ENCODE data around the gene BUD23.
"Not testable (repeated sequence)": the region's sequence is repeated elsewhere in the genome, so short reads cannot be mapped to it uniquely, and the experiment has no call there.

The BUD23 gene

DNA sequence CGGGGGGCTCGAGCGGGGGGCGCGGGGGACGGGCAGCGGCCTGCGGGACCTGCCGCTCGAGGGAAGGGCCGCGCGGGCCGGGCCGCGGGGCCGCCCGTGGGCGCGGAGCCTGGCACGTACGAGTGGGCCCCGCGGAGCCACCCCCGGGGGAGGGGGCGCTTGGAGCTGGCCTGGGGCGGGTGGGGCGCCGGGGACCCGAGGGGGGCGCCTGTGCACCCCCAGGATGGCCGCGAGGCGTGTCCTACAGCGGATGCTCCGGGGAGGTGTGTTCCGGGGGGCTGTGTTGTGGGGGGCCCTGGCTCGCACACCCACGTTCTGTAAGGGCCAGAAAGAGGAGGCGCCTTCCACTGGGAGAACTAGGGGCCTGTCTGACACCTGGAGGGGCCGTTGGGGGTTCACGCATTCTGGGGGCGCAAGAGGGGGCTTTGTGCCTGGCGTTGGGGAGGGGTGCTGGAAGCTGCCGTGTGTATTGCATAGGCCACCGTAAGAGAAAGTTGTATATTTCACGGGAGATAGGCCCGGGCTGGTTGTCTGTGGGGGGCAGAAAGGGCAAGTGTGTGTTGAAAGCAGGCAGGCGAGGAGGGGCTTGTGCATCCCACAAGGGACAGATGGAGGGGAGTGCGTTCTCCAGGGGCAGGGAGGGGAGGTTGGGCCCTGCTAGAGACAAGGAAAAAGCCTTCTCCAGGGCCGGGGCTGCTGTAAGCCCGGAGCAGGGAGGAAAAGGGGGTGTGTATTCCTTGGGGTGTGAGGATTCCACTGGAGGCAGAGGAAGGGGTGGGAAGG is 15.1 kb upstream of the BUD23 start:
- DNase-seq = no peak

DNA sequence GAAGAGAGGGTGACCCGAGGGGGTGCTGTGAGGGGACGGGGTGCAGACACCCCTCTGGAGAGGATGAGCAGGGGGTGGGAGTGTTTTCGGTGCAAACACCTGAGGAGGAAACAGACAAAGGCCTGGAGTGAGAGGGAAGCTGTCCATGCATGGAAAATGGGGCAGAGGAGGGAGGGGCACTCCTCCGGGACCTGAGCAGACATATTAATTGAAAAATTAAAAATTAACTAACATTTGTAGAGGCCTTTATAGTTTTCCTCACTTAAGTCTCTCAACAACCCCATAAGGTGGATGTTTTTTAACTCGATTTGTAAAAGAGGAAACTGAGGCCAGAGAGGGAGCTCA is 14.5 kb upstream of the BUD23 start:
- DNase-seq = no peak

DNA sequence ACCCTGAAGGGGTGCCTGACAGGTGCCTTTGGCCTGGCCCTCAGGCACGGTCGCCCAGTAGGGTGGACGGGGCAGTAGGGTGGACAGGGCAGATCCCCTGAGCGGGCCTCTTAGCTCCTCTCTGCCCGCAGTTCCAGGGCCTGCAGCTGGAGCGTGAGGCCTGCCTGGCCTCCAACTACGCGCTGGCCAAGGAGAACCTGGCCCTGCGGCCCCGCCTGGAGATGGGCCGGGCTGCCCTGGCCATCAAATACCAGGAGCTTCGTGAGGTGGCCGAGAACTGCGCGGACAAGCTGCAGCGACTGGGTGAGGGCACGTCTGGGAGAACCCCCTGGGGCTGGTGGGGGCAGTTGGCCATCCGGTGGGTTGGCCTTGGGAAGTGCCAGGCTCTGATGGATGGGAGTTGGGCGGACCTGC is 14.1 kb upstream of the BUD23 start:
- no peak for DNase-seq

DNA sequence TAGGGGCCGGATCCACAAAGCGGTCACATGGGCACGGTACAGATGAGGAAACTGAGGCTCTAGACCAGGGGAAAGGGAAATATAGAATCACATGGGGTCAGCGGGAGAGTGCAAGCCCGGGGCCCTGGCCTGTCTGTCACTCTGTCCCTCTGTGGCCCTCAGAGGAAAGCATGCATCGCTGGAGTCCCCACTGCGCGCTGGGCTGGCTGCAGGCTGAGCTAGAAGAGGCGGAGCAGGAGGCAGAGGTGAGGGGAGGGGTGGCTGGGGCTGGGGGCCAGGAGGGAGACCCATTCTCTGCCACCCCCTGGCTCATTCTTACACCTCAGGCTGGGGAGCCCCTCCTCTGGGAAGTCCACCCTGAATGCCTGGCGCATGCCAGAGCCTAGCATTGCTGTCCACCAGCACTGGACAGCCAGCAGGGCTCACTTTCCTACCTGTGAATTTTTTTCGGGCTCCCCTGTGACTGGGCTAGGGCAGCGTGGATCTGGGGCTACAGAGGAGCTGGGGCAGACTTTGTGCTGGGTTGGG is 13.5 kb upstream of the BUD23 start:
- DNase-seq = no peak

DNA sequence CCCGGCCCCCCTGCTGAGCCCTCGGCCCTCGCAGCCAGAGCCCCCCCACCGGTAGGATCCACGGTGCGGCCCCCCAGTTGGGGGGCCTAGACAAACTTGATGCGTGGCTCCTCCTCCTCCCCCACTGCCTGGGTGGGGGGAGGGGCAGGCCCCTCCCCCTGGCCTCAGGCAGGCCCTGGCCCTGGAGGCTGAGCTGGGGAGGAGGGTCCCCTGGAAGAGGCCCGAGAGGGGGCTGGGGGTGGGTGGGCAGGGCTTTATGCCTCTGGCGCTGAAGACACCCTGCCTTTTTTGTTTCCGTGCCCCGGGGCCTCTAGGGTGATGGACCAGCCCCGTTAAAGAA is 12.1 kb upstream of the BUD23 start:
- DNase-seq = no peak

DNA sequence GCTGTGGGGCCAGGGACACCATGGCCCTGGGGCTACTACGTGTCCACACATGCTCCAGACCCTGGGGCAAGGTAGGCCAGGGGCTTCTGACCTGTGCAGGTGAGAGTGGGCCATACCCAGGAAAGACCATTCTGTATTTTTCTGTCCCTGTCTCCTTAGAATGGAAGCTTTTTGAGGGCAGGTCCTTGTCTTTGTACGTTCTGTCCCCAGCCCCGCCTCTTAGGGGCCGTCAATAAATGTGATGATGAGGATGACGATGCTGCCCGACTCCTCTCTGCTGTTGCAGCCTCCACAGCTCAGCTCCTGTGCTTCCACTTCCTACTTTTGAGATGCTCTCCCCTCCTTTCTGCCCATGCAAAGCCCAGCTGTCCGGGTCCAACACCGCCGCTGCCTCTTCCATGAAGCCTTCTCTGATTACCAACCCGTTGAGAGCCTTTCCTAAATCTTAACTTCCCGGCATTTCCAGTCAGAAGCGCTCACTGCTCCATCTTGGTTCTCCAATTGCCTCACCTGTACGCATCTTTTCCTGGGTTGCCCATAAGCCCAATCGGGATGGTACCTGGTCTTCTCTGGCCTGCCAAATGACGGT is 11.4 kb upstream of the BUD23 start:
- DNase-seq = no peak

DNA sequence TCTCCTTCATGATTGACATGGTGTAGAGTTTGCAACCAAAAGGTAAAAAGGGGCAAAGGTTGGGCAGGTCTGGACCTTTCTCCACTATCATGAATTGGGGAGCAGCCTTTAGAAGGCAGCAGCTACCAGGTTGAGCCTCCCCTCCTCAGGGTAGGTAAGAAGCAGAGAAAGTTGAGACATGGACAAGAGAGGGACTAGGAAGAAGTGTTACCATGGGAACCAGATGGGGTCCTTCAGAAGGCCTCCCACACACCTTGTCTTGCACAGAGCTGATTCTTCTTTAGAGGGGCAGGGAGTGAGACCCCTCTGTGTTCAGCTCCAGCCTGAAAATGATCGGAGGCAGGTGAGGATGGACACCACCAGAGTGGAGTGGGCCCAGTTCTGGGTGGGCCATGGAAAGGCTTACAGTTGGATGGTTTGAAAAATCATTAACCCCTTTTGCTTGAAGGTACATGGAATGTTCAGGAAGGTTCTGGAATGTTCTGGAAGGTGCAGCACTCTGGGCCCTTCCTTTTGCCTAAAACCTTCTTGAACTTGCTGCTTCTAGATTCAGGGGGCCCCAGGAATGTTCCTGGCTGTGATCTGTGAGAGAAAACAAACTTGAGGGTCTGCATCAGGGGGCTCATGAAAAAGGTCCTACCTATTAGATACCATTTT is 8.8 kb upstream of the BUD23 start:
- DNase-seq = no peak

DNA sequence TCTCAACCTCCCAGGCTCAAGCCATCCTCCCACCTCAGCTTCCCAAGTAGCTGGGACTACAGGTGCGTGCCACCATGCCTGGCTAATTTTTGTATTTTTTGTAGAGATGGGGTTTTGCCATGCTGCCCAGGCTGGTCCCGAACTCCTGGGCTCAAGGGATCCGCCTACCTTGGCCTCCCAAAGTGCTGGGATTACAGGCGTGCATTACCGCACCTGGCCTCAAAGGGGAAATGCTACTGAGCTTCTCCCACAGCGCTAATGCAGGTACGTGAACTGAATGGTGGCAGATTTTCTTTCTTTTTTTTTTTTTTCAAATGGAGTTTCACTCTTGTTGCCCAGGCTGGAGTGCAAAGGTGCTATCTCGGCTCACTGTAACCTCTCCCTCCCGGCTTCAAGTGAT is 7.3 kb upstream of the BUD23 start:
- DNase-seq = not testable (repeated sequence)

DNA sequence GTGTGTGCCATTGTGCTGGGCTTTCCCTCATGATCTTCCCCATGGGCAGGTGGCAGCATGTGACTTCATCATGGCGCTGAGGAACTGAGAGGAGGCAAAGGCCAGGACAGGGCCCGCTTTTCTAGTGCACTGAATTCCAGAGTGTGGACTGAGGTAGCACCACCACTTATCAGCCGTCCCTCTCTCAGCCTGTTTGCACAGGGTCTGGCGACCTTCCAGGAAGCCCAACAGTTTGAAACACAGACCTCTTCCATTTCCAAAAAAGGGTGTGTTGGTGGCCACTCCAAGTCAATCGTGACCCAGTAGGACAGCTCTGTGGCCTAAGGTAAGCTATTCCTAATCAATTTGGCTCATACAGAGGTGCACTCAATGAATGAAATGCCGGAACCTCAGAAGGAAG is 4.5 kb upstream of the BUD23 start:
- DNase-seq = no peak

DNA sequence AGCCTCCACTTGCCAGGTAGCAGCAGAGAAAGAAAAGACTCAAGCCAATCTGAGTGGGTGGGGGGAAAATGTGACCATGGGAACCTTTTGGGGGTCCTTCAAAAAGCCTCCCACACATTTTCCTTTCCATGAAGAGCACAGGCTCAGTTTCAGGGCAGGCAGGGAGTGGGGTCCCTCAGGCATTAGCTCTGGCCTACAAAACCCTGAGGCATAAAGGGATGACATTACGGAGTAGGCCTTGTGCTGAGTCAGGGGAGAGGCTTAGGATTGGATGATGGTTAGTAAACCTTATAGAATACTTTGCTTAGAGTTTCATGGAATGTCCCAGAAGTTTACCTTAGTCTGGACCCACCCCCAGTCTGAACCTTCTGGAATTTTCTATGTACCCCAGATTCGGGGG is 3.7 kb upstream of the BUD23 start:
- no peak for DNase-seq

DNA sequence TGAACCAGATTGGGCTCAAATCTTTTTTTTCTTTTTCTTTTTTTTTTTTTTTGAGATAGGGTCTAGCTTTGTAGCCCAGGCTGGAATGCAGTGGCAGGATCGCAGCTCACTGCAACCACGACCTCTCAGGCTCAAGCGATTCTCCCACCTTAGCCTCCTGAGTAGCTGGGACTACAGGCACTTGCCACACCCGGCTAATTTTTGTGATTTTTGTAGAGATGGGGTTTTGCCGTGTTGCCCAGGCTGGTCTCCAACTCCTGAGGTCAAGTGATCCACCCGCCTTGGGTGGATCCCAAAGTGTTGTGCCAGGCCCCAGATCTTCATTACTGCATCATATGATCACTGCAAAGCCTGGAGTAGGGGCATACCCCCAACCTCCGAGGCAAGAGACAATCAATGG is 2.9 kb upstream of the BUD23 start:
- no peak for DNase-seq

DNA sequence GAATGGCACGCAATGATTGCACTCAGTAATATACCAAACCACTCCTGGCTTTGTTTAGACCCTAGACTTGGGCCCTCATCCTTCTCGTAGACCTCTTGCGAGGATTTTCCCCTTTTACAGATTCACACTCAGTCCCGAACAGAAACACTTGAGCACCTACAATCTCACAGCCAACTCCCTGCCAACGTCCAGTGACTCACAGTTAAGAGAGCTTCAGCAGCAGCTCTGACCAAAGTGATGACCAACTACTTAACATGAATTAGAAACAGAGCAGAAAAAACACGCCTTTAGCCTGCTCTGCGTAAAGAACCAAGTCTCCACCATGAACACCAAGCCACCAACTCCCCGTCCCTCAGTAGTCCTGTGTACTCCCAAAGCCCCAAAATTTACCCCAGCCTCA is 2.4 kb upstream of the BUD23 start:
- DNase-seq = no peak

DNA sequence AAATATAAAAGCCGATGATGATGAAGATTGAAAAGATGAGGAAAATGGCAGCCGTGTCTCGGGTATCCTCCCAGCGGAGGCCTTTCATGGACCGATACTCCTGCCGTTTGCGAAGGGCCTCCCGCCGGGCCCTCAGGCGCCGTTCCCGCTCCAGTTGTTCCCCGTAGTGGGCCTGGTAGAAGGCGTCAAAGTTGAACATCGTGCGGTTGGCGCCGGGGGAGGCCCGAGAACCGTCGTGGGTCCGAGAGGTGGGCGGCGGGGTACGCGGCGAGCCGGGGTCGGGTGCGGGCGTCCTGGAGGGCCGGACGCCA is 697 bp upstream of the BUD23 start:
- no peak for DNase-seq

DNA sequence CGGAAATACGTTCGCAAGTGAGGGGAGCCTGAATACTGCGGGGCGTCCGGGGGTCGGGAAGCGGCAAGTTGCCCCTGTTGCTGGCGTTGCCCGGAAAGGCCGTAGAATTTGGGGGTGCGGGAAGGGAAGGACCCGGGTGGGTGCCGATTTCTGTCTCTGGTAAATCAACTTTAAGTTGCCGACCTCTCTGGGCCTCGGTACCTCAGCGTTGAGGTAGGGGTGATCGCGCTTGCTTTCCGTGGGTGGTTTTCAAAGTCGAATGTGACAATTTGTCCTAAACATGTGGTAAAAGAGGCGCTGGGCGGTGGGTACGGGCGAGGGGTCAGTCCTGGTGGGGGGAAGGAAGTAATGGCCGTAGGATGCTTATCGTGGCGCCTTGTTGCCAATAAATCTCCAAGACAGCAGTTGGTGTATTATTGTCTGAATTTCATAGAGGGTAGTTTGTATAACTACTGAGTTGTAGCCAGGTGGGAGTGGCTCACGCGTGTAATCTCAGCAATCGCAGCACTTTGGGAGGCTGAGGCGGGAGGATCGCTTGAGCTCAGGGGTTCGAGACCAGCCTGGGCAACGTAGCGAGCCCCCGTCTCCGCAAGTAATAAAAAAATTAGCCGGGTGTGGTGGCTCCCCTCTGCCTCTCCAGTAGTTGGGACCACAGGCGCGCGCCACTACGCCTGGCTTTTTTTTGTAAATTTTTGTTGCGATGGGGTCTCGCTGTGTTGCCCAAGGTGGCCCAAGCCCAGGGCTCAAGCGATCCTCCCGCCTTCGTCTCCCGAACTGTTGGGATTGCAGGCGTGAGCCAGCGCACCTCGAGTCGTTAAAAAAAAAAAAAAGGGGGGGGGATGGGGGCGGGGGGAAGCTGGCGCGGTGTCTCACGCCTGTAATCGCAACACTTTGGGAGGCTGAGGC is 644 bp downstream of the BUD23 start:
- no peak for DNase-seq

DNA sequence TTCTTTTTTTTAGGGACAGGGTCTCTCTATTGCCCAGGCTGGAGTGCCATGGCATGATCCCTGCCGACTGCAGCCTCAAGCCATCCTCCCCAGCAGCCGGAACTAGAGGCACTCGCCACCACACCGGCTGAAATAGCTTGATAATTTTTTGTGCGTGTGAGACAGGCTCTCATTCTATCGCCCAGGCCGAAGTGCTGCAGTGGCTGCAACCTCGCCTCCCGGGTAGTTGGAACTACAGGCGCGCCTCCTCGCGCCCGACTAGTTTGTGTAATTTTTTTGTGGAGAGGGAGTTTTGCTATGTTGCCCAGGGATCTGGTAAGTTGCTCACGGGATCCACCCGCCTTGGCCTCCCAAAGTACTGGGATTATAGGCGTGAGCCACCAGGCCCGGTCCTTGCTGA is 1.9 kb downstream of the BUD23 start:
- DNase-seq = no peak

DNA sequence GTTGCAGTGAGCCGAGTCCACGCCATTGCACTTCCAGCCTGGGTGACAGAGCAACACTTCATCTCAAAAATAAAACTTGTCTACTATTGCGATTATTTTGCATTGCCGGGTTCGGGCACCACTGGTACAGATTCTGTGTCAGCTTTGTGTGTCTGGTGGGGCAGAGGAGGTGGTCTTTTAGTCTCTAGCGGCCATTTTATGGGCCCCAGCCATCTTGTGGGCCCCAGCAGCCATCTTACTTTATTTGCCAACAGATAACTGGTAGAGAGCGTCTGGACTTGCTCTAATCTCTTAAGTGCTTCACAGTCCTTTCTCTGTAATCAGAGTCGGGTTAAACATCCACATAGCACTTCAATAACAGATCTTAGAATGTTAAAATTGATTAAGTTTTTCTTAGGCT is 4.9 kb downstream of the BUD23 start:
- DNase-seq = no peak

DNA sequence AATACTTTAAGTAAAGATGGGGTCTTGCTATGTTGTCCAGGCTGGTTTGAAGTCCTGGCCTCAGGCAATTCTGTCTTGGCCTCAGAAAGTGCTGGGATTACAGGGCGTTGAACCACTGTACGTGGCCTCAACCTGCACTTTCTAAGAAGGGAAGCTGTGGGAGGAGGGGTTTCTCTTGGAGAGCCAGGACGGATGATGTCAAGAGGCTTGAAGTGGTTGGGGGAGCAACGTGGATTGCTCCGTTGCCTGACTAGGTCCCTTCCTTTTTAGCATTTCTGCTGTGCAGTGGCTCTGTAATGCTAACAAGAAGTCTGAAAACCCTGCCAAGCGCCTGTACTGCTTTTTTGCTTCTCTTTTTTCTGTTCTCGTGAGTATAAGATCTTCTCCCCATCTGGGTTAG is 7.2 kb downstream of the BUD23 start:
- no peak for DNase-seq

DNA sequence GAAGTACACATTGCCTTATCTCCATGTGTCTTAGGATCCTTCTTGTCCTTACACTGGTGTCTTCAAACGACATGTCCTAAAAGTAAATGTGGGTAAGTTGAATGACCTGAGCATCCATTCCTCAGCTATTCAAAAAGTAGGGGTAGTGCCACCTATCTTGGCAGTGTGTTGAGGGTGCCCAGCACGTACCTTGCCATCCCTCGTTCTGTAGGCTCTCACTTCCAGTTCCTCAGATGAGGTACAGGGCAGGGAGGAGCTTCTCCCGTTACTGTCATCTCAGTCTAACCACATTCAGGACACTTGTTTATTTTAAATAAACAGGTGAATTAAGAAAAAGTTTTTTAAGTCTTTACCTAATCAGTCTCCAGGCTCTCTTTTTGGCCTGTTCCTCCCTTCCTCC is 13.0 kb downstream of the BUD23 start:
- DNase-seq = no peak

DNA sequence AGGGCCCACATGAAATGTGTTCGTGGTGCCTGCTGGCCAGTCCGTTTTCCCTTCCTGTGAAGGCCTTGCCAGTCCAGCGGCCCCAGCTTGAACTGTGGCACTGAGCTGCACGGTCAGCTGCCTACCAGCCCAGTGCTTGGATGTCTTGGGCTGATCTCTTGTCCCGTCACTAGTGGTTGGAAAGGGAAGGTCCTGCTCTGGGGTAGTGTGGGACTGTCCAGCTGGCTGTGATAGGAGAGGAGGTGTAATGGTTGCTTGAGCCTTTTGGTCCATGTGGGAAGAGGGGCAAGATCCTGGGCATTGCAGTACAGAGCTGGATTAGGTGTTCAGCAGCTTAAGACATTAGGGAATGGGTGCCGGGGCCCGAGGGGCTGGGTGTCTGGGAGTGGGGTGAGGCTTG is 15.0 kb downstream of the BUD23 start:
- DNase-seq = no peak

DNA sequence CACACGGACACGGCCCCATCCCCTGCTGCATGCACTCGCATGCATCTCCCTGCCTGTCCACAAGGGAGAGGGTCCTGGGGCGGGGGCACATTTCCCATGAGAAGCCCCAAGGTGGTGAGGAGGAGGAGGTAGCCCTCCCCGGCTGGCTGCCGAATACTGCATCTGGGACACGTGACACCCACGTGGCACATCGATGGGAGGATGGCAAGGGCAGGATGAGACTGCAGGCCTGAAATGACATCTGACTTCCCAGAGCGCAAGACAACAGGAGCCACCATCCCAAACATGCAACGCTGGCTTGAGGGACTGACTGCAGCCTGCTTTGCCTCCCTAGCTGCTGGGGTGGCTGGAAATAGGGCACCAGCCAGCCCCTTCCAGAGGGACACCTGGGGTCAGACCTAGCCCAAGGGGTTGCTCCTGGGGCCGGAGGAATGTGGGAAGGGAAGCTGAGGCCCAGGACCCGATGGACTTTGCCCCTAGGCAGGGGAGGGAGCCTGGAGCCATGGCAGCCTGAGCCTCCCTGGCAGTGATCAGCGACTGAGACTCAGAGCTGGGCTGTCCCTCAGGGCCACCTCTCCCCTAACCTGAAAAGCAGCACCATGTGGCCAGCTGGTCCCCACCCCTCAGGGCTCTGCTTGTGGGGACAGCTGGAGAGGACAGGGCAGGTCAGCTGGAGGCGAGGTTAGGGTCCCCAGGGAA is 16.1 kb downstream of the BUD23 start:
- no peak for DNase-seq

DNA sequence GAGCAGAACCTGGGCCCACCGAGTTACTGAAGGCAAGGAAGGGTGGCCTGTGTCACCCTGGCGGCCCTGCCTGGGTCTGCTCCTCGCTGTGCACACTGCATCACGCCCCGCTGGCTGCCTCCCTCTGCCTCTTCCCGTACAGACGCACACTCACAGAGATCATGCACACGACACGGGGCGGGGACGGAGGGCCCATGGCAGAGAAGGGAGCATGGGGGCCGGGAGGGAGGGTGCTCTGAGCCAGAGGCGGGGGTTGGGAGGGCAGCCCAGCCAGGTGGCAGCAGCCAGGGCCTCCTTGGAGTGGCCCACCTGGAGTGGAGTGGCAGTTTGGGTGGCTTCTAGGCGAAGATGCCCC is 16.6 kb downstream of the BUD23 start:
- DNase-seq = no peak

DNA sequence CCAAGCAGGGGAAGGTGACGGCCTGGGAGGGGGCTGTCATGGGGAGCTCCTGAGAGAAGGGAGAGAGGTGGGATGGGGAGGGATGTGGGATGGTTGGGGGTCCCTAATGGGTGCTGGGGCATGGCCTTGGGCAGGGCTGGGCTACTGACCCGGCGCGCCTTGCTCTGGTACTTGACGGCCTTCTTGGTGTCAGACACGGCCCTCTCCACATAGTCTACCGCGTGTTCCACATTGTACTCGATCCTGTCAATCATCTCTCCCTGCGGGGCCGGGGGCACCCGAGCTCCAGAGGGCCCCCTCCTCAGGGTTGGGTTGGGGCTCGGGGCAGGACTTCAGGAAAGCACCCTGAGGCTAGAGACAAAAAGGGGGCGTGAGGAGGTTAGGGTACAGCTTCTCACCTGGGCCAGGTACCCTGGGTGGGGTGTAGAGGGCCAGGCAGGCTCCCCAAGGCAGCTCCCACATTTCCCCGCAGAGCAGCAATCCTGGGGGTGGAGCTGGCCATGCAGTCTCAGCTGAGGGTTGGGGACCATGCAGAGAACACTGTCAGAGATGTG is 17.3 kb downstream of the BUD23 start:
- DNase-seq = no peak
